NK-92 (cell line): Measurements from ENCODE around the gene FUT4.
"Not testable (repeated sequence)": the region's sequence is repeated elsewhere in the genome, so short reads cannot be mapped to it uniquely, and the experiment has no call there.

ENCODE experiments used
- DNase-seq: peaks from one replicate; lab custom pipeline; 2025; ENCODE audit not compliant: unreplicated experiment; lab: John Stamatoyannopoulos, UW

Gene FUT4

DNA sequence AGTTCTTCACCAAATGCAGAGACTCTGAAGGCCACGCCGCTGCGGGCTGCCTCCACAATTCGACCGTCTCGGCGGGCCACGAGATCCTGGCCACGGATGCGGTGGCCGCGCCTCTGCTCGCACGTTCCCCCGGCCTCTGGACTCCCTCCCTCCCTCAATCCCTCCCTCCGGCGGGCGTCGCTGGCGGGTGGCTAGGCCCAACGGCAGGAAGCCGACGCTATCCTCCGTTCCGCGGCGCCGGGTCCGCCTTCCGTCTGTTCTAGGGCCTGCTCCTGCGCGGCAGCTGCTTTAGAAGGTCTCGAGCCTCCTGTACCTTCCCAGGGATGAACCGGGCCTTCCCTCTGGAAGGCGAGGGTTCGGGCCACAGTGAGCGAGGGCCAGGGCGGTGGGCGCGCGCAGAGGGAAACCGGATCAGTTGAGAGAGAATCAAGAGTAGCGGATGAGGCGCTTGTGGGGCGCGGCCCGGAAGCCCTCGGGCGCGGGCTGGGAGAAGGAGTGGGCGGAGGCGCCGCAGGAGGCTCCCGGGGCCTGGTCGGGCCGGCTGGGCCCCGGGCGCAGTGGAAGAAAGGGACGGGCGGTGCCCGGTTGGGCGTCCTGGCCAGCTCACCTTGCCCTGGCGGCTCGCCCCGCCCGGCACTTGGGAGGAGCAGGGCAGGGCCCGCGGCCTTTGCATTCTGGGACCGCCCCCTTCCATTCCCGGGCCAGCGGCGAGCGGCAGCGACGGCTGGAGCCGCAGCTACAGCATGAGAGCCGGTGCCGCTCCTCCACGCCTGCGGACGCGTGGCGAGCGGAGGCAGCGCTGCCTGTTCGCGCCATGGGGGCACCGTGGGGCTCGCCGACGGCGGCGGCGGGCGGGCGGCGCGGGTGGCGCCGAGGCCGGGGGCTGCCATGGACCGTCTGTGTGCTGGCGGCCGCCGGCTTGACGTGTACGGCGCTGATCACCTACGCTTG is at the start of gene FUT4:
Gene FUT4, plus strand, starts transcription at position 227 of the 951 bp plus-strand sequence. Its CDS starts 213 bp downstream, at position 440.
- DNase-seq: no peak

GRCh38 chr11:94494126-94494680 is 49.5 kb upstream of the FUT4 start:
- DNase-seq: no peak

DNA sequence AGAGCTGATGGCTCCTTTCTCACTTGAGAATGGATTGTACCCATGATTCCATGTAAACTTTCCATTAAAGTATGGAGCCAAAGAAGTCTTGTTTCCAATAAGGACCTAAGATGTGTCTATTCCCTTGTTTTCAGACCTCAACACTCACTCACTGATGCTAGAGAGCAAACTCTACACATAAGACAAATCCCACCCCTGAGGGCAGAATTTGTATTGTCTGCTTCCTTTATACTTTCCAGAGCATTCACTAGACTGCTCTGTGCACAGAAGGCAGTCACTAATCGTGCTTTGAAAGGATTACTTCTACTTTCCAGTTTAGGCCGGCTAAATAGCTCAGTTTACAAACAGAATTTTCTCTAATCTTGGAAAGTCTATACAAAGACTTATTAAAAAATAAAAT is 43.5 kb upstream of the FUT4 start:
- DNase-seq: no peak

DNA sequence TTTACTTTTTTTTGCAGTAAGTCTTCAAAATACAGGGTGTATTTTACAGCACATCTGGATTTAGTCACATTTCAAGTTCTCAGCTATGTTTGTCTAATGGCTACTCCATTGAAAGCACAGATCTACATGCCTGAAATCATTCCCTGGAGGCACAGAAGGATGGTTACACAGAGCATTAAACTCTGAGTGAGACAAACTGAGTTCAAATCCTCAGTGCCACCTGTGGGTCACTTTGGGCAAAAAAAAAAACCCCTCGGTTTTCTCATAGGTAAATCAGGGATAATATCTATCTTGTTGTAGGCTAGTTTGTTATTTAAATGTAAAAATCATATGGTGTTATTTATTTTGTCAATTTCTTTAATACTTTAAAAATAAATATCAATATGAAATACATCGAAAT is 42.2 kb upstream of the FUT4 start:
- no peak for DNase-seq

DNA sequence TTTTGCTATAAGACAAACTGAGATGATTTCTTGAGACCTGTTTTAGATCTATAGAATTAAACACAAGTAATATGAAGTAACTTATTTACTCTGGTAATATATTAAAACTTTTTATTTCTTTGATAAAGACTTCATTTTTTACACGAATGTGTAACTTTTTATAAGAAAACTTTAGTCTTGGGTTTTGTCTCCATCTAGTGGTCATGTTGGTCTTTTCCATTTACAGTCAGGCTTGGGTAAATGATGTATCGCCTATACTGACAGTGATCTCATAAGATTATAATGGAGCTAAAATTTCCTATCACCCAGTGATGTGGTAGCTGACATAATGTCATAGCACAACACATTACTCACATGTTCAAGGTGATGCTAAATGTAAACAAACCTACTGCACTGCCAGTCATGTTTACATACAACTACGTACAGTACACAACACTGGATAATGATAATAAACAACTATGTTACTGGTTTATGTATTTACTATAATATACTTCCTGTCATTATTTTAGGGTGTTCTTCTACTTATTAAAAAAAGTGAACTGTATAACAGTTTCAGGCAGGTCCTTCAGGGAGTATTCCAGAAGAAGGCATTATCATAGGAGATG is 38.9 kb upstream of the FUT4 start:
- DNase-seq: no peak

DNA sequence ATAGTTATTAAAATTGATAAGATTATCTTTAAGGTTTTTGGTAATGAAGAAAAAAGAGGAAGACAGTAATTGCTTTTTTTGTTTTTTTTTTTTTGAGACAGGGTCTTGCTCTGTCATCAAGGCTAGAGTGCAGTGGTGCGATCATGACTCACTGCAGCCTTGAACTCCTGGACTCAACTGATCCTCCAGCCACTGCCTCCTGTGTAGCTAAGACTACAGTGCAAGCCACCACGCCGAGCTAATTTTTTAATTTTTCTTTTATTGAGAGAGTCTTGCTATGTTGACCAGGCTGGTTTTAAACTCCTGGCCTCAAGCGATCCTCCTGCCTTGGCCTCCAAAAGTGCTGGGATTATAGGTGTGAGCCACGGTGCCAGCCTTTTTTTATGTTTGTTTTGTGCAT is 37.2 kb upstream of the FUT4 start:
- DNase-seq: not testable (repeated sequence)

GRCh38 chr11:94507485-94507884 is 36.2 kb upstream of the FUT4 start:
- DNase-seq: no peak

GRCh38 chr11:94511932-94512781 is 31.6 kb upstream of the FUT4 start, which contains the start of gene C11orf97:
C11orf97 (plus strand) TSS chr11:94512461; CDS start chr11:94512529, 68 bp downstream.
- no peak for DNase-seq

- DNase-seq: no peak
Observed at GRCh38 chr11:94513091-94513490, 30.6 kb upstream of the FUT4 start.

GRCh38 chr11:94515398-94515797 is 28.3 kb upstream of the FUT4 start:
- DNase-seq: no peak

DNA sequence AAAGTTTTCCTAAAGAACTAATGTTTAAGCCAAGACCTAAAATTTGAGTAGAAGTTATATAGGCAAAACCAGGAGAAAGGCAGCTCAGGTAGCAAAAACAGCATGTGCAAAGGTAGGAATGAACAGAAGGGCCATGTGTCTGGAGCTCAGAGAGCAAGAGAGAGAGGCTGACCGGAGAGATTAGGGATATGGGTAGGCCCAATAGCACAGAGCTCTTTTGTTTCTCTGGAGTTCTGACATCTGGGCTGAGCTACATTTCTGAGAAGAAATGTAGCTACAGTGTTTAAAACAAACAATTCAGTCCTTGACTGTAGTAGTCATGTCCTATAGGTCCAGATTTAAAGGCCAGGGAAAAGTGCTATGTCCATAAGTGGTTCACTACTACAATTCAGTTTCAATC is 27.0 kb upstream of the FUT4 start:
- DNase-seq: no peak

GRCh38 chr11:94518300-94518699 is 25.4 kb upstream of the FUT4 start:
- no peak for DNase-seq

GRCh38 chr11:94519478-94520084 is 24.1 kb upstream of the FUT4 start:
- DNase-seq: no peak

GRCh38 chr11:94521684-94522083 is 22.0 kb upstream of the FUT4 start:
- DNase-seq: no peak

GRCh38 chr11:94524341-94524740 is 19.4 kb upstream of the FUT4 start:
- DNase-seq: no peak

DNA sequence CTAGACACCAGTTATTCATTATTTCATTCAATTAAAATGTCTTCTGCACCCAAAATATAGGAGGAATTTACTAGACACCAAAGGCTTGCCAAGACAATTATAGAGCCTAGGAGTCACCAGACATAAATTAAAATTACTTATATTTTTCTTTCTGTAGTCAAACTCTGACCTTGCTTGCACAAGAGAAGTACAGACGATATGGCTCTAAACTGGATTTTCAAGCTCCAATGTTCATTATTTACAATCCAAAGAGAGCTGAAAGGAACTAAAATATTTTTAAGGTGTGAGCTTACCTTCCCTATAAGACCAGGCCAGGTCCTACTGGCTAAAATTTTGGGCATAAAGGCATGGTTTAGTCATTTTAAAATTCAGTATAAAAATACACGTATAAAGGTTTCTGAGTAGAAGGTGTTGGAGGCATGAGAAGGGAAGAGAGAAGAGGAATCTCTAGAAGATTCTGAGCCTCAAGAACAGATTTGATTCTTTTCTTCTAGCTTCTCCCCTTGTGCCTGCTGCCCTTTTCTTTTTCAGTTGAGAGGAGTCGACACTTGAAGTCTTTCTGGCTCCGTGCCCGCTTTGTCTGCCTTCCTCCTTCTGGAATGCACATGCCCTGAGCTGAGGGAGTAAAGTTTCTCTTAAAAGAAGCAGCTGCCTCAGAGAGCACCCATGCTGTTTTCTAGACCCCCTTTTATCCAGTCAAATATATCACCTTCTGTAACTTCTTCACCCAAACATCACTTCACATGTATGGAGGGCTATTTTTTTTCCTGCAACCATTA is 18.0 kb upstream of the FUT4 start:
- no peak for DNase-seq

DNA sequence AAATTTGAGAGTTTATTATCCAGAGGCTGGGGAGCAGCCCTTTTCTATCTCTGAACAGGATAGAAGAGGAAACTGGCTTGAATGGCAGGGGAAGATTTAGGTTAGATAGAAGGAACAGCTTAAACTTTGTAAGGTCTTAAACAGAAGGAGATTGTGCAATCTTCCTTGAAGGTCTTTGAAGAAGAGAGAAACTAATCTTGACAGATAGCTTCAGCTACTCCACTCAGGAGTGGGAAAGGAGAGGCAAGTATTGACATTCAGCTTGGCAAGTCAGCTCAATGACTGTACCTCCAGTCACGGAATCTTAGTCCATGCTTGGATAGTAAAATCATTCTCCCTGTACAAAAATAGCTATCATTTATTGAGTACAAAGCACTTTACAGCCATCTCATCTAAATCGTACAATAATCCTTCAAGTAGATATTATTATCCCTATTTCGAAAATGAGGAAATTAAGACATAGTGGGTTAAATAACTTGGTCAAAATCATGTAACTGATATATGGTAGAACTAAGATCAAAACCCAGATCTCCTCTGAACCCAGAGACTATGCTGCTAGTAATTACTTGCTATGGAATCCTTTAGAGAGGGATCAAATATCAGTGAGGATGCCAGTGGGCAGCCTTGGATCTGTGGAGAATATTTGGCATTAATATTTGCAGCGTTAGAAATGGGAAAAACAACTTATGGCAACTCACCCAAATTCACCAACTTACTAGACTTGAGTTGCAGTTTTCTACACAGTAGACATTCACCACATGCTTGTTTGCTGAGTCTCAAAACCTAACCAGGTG is 16.9 kb upstream of the FUT4 start:
- DNase-seq: no peak

- DNase-seq: no peak
Observed at GRCh38 chr11:94528551-94528950, 15.2 kb upstream of the FUT4 start.

GRCh38 chr11:94532211-94532610 is 11.5 kb upstream of the FUT4 start:
- no peak for DNase-seq
